Hepatic stellate cell (primary cell): ENCODE results near the gene FAM114A2.

Experiments
- DNase-seq: peaks from one replicate; pipeline ENCODE4 v3.0.0; 2011; ENCODE audit warnings: low spot score

Gene FAM114A2

GRCh38 chr5:153983885-153984284, 54.8 kb downstream of the FAM114A2 start:
- no peak for DNase-seq

GRCh38 chr5:153981905-153982605, 56.7 kb downstream of the FAM114A2 start:
- no peak for DNase-seq

DNA sequence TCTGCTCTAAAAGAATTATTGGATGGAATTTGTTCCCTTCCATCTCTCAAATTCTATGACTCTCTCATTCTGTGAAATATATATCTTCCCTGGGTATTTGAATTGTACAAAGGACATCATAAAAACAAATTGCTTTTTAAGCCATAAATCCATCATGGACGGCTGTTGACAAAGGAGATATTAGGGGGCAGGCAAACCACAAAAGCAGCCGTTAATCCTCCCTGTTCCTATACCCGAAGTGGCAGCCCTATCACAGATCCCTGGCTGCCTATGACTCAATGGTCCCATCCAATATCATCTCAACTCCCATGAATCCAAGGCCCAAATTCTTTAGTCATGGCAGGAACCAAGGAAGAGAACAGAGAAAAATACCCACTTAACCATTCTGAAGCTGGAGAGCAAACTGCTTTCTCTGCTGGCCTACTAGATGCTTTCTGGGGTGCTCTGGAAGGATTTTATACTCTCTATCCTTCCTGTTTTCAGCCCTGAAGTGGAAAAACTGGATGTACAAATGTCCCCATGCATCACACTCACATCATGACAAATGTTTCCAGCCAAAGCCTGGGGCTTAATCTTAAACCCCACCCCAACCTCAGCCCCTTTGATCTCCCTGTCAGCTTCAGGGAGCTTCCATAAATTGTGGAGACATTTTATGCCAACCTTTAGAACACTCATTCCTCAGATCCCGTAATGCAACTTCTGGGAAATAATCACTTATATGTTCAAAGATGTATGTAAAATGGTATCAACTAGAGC, 59.5 kb downstream of the FAM114A2 start:
- no peak for DNase-seq

DNA sequence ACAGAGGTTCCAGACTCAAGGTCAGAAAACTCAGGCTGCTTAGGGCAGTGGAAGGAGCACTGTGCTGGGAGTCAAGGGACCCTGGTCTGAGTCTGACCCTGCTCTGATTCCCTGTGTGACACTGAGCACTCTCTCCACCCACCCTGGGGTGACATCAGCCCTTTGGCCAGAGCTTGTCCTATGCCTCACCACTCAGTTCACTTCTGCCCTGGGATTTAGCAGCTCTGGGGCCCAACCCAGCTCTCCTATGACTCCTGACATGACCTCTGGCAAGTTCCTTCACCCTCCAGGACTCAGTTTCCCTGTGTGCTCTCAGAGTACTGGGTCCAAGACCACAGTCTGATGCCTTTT, 63.9 kb downstream of the FAM114A2 start:
- no peak for DNase-seq

GRCh38 chr5:153974131-153974812, 64.4 kb downstream of the FAM114A2 start:
- peak; percentile 43 for DNase-seq

DNA sequence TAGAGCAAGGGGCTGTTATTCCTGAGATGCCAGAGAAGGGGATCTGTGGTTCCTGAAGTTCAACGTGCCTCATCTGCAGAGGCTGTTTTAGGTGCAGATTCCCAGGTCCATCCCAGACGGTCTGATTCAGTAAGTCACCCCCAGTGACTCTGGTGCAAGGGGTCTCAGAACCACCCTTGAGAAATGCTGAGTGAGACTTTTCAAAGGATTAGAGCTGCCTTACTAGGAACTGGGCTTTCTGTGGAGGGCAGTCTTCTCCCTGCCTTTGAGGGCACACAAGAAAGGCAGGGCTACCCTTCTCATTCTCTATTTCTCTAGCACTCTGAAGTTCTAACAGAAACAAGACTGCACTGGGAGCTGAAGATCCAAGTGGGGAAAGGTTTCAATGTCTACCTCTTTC, 66.5 kb downstream of the FAM114A2 start:
- DNase-seq, result no peak

GRCh38 chr5:153970496-153970895, 68.2 kb downstream of the FAM114A2 start:
- DNase-seq, result no peak

GRCh38 chr5:153969563-153969895, 69.2 kb downstream of the FAM114A2 start:
- no peak for DNase-seq

- DNase-seq, result no peak
Measured at GRCh38 chr5:153968761-153969562, 69.7 kb downstream of the FAM114A2 start.

DNA sequence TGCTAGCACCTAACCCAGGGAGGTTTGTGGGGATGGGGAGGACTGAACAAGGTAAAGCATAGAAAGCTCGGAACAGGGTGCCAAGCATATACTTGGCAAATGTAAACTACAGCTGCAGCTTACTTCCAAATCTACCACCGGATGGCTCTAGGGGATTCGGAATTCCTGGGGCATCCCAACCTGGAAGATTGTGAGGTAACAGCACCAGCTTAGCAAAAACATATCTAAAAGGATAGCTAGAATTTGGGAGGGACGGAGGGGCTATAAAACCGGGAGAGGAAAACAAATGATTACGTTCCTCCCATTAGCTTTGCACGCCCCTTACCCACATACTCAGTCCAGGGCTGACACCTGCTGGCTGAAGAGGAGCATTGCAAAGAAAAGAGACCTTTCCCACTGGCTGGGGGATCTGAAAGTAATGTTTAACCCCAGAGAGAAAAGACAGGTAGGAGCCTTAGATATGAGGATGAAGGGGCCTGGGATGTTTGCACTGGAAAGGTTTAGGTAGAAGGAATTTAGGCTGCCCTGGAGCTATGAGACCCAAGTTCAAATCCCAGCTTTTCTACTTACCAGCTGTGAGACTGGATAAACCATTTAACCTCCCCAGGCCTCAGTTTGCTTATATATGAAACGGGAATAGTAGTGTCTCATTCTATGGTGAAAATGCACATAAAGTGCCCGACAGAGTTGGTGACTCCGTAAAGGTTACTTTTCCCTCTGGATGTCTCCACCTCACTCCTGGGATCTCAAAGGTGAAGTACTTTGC, 73.6 kb downstream of the FAM114A2 start:
- DNase-seq, result peak; percentile 72

DNA sequence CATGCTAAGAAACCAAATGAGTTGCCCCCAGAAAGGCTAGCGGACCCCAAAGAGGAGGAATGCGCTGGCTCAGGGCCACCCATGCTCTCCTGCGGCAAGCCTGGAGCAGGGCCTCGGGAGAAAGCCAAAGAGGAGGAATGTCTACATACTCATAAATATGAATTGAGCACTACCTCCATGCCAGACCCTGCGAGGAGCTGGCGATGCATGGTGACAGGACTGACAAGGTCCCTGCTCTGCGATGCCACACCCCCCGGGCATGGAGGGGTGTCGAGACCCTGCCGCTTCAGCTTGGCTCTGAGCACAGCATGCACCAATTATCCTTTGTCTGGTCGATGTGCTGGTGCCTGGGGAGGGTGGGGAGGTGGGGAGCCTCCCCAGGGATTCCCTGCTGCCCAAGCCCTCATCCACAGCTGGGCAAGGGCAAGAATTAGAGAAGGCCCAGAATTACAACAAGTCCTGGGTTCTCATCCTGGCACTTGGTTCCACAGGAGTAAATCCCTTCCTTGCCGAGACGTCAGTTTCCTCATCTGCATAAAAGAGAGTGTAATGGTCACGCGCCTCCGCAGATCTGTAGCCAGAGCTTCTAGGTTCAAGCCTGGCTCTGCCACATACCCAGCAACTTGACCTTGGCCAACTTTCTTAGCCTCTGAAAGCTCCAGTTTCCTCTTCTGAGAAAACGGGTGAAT, 74.4 kb downstream of the FAM114A2 start:
- no peak for DNase-seq

DNA sequence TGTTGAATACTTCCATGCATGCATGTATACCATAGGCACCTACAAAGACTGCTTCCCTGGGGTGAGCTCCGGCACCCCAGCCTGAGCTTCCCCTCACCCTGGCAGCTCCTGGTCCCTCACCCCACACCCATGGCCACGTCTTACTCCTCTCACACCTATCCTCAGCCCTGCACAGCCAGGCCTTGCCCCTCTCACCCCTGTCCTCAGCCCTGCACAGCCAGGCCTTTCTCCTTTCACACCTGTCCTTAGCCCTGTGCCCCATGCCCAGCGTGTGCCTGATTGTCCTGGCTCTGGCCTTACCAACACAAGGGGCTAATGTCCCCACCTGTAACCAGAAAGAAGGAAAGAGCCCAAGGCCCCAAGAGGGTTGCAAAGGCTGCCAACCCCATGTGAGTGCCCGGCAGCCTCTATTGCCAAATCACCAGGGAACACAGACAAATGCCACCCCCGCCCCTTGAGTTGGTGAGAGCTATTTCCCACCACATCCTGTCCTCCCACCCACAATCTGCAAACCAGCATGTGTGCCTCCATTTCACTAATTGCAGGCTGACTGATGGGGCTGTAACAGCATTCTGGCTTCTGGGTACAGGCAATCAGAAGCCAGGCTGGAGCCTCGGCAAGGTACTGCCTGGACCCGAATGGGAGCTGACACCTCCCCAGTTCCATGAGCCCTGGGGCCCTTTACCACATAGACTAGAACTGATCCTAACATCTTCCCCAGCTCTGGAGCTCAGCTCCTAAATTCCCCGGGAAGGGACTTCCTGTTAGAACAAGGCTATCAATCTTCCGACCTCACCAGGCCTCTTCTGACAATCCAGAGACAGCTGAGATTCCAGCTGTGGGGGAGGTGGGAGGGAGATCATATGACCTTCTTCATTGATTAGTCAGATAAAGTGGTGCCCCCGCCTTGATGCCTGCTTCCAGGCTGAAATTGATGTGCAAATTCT, 78.2 kb downstream of the FAM114A2 start:
- DNase-seq, result no peak

DNA sequence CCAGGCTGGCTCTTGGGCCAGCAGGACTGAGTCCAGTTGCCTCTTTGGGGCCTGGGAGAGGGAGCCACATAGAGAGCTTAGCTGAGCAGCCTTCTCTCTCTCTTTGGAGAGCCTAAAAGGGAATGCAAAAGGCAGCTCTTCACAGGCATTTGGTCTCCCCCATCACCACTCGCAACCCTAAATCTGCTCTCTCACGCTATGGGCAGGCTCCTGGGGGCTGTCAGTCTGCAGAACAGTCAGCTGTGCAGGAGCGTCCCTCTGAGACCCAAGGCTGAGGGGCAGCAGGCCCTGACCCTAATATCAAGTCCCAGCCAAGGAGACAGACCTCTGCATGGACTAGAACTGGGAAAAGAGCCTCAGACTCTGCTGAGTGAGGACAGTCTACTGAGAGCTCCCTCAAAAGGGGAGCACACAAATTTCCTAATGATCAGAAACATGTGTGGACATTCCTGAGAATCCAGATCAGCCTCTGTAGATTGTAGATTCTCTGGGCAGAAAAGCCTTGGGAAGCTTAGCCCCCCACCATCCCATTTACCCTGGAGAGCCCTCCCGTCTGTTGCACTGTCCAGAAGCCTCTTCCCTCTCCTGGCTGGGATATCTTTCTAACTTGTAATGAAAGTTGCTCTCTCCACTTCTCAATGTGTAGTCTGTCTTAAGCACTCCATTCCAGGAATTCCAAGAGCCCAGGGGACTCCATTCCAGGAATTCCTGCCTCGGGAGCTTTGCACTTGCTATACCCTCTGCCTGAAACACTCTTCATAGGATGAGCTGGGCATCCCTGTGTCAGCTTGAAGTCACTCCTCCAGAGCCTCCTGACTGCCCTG, 79.4 kb downstream of the FAM114A2 start:
- peak; percentile 74 for DNase-seq

DNA sequence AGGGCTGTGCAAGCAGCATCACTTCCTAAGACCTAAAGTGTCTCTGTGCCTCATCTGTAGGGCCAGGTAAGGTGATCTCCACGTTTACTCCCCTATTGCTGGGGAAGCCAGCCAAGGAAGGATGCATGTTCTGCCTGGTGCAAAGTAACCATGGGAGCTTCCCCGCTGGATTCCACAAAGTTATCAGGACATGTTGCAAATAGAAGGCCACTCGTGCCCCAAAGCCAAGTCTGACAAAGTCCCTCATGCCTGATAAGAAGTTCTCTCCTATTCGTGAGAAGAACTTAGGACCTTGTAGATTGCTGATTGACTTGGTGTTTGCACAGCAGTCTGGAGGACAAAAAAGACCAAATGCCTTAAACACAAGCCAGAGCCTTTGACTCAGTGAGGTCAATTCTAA, 81.5 kb downstream of the FAM114A2 start:
- DNase-seq, result no peak

- no peak for DNase-seq
Measured at GRCh38 chr5:153953411-153953810, 85.3 kb downstream of the FAM114A2 start.

DNA sequence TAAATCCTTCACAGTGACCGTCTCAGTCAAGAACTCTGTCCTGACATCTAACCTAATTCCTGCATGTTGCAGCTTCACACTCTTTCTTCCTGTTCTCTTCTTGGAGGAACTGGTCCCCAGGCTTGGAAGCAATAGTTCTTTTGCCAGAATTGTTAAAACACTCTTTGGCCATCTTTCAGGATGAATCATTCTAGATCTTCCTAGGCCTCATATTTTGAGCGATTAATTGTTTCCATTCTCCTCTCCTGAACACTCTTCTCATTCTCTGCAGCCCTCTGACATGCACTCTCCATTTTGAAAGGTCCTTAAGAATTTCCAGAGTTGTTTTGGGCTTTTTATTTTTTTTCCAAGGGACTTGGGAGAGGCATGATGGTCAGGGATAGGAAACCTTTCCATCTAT, 85.8 kb downstream of the FAM114A2 start:
- no peak for DNase-seq

DNA sequence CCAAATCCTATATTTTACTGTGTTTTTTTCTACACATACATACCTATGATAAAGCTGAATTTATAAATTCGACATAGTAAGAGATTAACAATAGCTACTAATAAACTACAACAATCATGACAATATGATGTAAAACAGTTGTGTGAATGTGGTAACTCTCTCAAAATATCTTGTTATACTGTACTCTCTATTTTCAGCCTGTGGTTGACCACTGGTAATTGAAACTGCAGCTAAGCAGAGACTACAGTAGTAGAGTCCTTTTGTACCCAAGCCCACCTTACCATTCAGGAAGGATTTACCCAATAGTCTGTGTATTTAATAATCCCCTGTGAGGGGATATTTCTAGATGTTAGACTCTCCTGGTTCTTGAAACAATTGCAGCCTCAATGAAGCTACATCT, 86.7 kb downstream of the FAM114A2 start:
- DNase-seq, result no peak

DNA sequence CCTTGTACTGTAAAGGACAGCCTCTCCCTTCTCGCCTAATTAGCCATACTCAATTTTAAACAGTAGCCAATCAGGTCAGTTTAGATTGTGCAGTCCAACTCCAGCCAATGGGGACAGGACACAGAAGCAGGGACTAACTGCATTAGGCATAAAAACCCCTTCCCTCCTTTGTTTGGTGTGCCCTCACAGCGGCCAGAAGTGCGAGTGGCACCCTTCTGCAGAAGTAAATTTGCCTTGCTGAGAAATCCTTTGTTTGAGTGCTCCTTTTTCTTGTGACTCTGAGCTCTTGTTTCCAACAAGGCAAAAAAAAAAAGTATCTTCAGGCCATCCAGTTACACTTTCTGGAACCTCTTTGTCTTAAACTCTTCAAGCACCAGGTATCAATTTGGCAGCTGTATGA, 97.4 kb downstream of the FAM114A2 start:
- no peak for DNase-seq
